ENCODE measurements around the gene CCDC187. TPM values are rescaled to one million over a fixed set of nuclear protein-coding genes. Genes with fewer than 3 reads are reported as not detected.

CCDC187 gene
- polyA plus RNA-seq, 3 donors, result 0.03 to 0.18 TPM; not detected in 1

DNA sequence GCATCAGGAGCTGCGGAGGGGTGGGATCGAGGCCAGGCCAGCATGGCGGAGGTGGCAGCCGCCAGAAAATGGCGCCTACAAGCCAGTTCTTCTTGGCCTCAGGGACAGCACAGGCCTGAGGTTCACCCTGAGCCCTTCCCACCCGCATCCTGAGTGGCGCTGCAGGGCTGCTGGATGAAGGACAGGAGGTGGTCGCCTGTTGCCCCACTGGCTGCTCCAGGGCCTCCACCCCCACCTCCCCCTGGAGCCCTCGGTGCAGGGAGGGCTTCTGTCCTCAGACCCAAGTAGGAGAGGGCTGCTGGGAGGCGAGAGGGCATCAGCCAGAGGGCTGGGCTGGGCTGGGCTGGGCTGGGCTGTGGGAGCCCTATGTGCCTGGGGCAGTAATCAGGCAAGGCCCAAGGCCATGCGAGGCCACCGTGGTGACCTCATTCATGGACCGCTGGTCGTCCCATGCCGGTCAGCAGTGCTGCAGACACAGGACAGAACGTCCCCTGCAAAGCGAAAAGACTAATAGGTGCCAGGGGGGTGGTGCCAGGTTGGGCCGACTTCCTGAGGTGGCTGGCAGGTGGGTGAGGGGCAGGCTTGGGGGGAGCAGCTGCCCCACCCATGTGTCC lies 37.3 kb upstream of the CCDC187 start:
- WGBS, 3 donors, result 61 to 90% (median 83%) methylated on average over 18 of the region's 18 CpGs
- H3K27ac ChIP-seq (ENCODE audit: low read depth, low read length), result no peak overlapping the region

DNA sequence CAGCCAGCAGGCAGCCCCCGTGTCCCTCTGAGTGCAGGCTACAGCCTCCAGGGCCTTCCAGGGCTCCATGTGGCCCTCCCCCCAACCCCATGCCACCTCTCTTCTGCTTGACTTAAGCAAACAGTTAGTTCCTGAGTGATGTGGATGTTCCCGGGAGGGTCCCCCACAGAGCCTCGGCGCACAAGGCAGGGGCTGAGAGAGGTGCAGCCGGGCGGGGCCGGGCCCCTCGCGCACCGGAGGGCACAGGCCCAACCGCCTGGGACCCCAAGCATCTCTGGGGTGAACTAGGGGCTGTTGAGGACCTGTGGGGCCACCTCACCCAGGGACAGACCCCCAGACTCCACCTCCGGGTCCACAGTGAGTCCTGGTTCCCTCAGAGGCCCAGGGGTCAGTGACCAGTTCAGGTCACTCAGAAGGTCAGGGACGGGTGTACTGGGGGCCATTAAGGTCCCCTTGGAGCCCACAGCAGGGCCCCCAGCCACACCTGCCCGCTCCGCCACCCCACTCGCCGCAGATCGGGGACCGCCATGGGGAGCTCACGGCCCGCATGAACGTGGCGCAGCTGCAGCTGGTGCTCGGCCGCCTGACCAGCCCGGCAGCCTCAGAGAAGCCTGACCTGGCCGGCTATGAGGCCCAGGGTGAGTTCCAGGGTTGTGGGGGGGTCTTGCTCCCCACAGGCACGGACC lies 36.6 kb upstream of the CCDC187 start:
- H3K27ac ChIP-seq (ENCODE audit: low read depth, low read length), result no peak overlapping the region
- 88 to 95% (median 93%) methylated on average over 26 to 28 of the region's 28 CpGs for WGBS, 3 donors

DNA sequence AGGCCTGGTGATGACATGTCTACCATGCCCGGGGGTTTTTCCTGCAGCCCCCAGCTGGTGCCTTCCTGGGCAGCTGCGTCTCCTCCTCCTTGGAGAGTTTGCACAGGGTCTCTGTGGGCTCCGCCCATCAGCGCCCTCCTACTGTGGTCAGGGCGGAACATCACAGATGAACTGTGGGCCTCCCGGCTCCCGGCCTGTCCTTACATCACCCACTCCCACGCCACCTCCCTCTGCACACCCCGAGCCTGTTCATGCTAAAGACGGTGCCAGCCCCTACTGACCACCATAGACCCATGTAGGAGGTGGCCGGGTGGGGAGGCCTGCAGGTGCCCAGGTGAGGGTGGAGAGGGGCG lies 36.0 kb upstream of the CCDC187 start:
- WGBS, 3 donors, result 48 to 91% (median 90%) methylated on average over 12 of the region's 12 CpGs
- no peak overlapping the region for H3K27ac ChIP-seq (ENCODE audit: low read depth, low read length)

DNA sequence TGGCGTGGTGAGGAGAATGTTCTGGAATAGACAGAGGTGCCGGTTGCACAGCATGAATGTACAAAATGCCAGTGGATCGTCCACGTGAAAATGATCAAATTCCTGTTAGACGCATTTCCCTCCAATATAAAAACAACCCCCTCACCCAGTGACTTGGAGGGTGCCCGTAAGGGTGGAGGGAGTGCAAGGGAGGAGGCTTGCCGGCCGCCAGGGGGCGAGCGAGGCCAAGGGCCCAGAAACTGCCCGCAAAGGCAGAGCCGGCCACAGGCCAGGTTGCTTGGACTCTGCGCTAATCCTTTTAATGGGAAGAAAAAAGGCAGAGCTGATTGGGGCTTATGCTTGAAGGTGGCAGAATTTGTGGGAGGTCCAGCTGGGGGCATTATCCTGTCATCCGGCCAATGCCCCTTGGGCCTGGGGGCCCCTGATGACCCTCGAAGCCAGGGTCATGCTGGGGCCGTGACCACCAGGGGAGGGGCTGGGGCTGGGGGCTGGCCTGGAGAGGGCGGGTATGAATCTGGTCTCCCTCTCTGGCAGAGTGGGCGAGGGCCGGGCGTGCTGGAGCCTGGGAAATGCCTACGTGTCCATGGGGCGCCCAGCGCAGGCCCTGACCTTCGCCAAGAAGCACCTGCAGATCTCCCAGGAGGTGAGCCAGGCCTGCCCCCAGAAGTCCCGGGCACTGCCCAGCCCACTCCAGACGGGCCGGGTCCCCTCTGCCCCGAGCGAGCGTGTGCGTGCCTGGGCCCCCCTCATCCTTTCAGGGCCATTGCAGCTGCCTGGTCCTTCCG lies 35.5 kb upstream of the CCDC187 start:
- 34 to 82% (median 79%) methylated on average over 30 to 32 of the region's 32 CpGs for WGBS, 3 donors
- no peak overlapping the region for H3K27ac ChIP-seq (ENCODE audit: low read depth, low read length)

DNA sequence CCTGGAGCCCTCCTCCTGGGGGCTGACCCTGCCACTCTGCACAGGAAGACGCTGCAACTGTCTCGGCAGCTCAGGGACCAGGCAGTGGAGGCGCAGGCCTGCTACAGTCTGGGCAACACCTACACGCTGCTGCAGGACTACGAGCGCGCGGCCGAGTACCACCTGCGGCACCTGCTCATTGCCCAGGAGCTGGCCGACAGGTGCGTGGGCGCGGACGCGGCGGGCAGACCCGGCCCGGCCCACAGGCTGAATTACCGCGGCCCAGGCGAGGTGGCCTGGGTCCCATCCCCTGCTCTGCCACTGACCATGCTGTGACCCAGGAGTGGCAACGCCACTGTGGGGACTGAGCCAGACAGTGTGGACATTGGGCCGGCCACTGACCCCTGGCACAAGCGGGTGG lies 34.6 kb upstream of the CCDC187 start:
- WGBS, 3 donors, result 85 to 94% (median 93%) methylated on average over 23 to 25 of the region's 25 CpGs

DNA sequence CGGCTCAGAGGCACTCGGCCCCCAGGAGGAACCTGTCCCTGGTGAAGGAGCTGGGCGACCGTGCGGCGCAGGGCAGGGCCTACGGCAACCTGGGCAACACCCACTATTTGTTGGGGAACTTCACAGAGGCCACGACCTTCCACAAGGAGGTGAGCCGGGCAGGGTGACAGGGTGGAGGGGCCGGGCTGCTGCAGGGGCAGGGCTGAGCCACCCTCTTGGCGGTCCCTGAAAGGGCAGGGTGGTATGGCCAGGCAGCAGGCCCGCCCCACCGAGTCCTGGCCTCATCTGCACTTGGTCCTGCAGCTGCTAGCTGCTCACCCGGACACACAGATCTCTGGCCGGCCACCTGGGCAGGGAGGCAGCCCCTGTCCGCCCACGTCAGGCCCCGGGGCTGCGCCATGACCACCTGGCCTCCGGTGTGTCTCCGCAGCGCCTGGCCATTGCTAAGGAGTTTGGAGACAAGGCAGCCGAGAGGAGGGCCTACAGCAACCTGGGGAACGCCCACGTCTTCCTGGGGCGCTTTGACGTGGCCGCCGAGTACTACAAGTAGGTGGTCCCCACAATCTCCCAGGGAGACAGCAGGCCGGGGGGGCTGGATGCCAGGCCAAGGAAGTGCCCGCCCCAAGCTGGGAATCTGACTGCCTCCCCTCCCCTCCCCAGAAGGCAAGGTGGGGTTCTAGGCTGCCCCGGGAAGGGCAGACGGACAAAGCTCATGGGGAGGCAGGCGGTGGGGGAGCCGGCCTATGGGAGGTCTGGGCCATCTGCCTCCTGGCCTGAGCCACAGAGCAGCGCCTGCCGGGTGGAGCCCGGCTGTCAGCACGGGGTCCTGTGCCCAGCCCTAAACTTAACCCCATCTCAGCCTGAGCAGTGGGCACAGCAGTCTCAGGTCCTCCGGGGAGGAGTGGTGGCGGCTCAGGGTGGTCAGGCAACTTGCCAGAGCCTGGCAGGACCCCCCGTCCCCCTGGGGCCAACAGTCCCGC lies 33.8 kb upstream of the CCDC187 start:
- 86 to 91% (median 88%) methylated on average over 39 to 43 of the region's 43 CpGs for WGBS, 3 donors
- H3K27ac ChIP-seq (ENCODE audit: low read depth, low read length), result no peak overlapping the region

More for the DNA sequence above, 34.6 kb upstream of the CCDC187 start:
- no peak overlapping the region for H3K27ac ChIP-seq (ENCODE audit: low read depth, low read length)

DNA sequence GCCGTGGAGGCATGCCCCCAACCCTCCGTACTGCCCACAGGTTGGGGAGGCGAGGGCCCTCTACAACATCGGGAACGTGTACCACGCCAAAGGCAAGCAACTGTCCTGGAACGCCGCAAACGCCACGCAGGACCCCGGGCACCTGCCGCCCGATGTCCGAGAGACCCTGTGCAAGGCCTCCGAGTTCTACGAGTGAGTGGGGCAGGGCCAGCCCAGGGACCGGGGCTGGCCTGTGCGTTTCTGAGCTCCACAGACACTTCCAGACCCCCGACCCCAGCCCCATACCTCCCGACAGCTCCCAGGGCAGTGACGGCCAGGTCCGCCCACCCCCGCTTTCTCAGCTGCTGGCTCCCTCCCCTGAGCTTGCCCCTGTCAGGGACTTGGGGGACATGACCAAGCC lies 33.0 kb upstream of the CCDC187 start:
- no peak overlapping the region for H3K27ac ChIP-seq (ENCODE audit: low read depth, low read length)
- 93 to 96% (median 96%) methylated on average over 23 of the region's 23 CpGs for WGBS, 3 donors

DNA sequence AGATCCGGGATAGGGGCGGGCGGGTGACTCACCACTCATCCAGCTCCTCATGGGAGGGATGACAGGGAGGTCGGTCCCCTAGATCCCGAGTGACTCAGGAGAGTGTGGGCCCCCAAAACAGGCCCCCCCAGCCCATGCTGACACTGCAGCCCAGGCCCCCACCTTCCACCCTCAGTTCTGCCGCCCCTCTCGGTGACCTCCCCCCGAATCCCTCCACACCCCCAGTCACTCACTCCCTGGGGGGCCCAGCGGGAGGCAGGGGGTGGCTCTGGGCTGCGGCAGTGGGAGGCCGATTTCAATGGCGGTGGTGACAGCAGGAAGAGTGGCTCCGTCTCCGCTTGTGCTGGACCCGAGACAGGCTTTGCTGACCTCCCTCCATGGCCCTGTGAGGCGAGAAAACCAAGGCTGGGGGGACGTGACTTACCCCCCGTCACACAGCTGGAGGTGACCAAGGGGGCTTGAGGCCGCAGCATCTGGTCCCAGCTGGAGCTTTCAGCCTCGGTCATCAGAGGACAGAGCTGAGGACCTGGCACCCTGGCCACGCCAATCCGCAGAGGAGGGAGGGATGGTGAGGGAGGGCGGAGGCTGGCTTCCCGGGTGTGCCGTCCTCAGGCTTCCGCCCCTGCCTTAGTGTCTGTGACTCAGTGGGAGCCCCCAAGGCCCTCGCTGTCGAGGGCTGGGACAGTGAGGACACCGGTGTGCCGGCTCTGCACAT lies 32.4 kb upstream of the CCDC187 start:
- H3K27ac ChIP-seq (ENCODE audit: low read depth, low read length), result no peak overlapping the region
- whole genome bisulfite sequencing, 3 donors, result 85 to 90% (median 89%) methylated on average over 27 to 30 of the region's 30 CpGs

DNA sequence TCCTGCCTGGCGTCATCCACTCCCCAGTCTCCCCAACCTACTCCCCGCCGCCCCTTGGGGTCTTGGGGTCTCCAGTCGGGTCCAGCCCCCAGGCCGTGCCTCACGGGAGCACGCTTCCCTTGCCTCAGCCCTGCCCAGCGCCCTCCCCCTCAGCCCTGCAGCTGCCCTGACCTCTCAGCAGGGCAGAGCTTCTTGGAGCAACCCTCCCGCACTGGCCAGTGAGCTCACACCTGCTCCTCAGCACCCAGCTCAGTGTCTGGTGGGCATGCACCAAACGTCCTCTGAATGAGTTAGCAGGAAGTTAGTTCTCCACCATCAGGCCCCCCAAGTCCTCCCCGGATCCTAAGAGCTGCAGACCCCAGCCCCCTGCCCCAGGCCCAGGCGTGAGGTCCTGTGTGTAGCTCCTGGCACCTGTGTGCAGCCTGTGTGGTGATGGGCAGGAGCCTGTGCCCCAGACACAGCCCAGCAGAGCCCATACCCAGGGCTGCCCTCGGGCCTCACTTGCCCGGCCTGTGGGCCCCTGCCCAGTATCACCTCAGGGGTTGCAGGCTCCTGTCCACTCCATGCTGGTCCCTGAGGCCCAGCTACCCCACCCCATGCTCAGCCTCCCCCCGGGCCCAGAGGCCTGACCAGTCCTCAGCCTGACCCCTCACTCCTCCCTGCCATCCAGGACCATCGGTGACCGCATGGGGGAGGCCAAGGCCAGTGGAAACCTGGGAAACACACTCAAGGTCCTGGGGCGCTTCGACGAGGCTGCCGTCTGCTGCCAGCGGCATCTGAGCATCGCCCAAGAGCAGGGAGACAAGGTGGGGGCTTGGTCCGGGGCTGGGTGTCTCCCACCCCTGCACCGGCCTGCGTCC lies 31.6 kb upstream of the CCDC187 start:
- 86 to 91% (median 91%) methylated on average over 26 of the region's 26 CpGs for WGBS, 3 donors
- no peak overlapping the region for H3K27ac ChIP-seq (ENCODE audit: low read depth, low read length)

DNA sequence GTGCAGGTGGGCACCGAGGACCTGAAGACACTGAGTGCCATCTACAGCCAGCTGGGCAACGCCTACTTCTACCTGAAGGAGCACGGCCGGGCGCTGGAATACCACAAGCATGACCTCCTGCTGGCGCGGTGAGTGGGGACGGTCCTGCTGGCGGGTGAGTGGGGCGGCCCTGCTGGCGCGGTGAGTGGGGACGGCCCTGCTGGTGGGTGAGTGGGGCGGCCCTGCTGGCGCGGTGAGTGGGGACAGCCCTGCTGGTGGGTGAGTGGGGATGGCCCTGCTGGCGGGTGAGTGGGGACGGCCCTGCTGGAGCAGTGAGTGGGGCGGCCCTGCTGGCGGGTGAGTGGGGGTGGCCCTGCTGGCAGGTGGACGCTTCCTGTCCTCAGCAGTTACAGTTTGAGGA lies 30.6 kb upstream of the CCDC187 start:
- 96 to 97% (median 97%) methylated on average over 21 of the region's 21 CpGs for WGBS, 3 donors
- no peak overlapping the region for H3K27ac ChIP-seq (ENCODE audit: low read depth, low read length)

DNA sequence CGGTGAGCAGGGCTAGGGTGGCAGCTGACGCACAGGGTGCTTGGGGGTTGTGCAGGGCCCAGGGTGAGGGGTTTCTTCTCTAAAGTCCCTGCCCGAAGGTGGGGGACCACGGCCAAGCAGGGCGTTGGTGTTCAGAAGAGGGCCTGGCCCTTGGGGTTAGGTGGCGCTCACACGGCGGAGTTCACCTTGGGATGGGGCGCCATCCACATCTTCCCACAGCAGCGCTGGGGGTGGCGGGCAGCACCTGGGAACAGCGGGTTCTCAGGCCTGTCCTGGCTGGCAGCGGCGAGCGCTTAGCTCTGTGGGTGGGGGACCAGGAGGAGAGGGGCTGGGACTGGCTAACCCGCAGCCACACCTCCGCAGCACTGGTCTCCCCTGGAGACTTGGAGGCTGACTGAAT lies 29.6 kb upstream of the CCDC187 start:
- 93 to 96% (median 96%) methylated on average over 15 to 17 of the region's 17 CpGs for WGBS, 3 donors
- no peak overlapping the region for H3K27ac ChIP-seq (ENCODE audit: low read depth, low read length)

DNA sequence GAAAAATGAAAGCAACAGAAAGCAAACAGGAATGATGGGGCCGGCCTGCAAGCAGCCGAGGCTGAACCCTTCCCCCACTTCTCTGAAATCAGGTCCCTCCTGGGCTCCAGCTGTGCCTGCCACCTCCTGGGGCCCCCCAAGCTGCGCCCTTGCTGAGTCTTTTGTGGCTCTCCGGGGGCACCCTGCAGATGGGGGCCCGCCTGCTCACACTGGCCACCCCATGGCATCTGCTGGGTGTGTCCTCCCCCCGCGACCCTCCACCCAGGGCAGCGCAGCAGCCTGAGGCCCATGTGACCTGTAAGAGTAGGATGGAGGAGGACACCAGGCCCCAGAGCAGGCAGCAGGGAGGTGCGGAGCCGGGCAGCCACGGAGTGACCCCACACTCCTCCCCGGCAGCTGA lies 29.2 kb upstream of the CCDC187 start:
- H3K27ac ChIP-seq (ENCODE audit: low read depth, low read length), result no peak overlapping the region
- 85 to 91% (median 90%) methylated on average over 12 of the region's 12 CpGs for WGBS, 3 donors

DNA sequence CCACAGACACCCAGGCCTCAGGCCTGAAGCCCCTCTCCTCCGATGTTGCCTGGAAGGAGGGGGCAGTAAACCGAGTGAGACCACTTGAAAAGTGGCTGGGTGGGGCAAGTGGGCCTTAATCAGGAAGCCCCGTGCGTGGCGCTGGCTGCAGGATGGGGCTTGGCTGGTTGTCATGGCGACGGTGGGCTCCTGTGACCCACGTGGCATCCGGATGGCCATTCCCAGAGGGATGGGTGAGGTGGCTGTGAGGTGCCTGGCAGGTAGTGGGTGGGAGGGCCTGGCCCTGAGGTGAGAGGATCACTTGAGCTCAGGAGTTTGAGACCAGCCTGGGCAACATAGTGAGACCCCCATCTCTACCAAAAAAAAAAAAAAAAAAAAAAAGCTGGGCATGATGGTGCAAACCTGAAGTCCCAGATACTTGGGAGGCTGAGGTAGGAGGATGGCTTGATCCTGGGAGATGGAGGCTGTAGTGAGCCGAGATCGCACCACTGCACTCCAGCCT lies 28.6 kb upstream of the CCDC187 start:
- WGBS, 3 donors, result 86 to 87% (median 87%) methylated on average over 11 of the region's 11 CpGs
- H3K27ac ChIP-seq (ENCODE audit: low read depth, low read length), result no peak overlapping the region

DNA sequence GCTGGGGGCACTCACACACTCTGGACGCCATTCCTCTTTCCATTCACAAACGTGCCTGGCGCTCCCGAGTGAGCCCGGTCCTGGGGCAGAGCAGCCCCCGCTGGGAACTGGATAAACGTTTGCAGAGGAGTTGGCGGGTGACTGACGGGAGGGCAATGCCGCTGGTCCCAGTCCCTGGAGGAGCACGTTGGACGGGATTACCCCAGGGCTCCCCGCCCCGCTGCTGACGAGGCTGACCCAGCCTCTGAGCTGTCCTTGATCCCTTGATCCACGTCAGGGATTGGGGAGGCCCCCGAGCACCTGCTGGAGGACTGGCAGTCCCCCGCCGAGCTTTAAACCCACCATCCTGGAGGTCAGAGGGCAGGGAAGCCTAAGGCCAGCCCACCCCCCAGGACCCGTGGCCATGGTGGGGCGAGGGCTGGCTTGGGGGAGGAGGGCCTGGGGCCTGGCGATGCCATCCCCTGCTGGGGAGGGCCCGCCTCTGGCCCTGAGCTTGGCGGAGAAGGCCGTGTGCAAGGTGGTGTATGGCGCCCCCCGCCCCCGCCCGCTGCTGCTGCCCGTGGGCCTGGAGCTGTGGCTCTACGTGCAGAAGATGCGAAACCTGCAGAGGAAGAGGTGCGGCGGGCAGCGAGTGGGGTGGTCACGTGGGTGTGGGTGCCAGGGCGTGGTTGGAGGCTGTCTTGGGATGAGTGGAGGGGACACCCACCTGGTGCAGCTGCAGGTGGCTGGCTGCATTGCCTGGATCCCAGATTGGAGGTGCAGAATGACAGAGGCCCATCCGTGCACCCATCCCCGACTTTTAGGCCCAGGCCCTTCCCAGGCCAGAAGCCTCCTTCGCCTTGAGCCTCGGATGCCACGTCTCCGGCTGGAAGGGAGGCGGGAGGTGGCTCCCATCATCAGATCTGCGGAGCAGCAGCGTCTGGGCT lies 27.9 kb upstream of the CCDC187 start:
- no peak overlapping the region for H3K27ac ChIP-seq (ENCODE audit: low read depth, low read length)
- WGBS, 3 donors, result 86 to 89% (median 89%) methylated on average over 42 to 46 of the region's 46 CpGs

DNA sequence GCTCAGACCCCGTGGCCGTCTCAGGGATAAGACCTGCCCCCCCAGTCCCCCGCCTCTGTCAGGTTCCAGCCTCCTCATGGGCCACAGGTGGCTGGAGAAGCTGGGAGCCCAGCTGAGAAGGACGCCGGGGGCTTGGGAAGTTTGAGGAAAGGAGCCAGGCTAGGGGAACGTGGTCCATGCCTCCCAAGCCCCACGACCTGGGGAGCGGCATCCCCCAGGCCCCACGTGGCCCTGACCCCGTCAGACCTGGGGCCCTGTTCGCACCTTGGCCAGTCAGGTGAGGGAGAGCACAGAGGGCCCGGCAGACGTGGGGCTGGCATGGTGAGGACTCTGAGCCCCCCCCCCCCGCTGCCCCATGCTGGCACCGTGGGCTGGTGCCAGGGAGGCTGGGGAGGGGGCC lies 27.1 kb upstream of the CCDC187 start:
- no peak overlapping the region for H3K27ac ChIP-seq (ENCODE audit: low read depth, low read length)
- 92 to 95% (median 93%) methylated on average over 10 to 15 of the region's 15 CpGs for WGBS, 3 donors

All from adipose tissue (tissue), 3 donors.